Neural cell (in vitro differentiated cells): Measurements from ENCODE around the gene GPR85. TPM values are rescaled to one million over a fixed set of nuclear protein-coding genes. Genes with fewer than 3 reads are reported as not detected.

ENCODE experiments used
- H2AFZ ChIP-seq: fragments of 200-600, 300-800 bp; sonication (generic), shearing (Covaris generic); 2 replicates; pipeline ENCODE4 v1.6.0; 2014; ENCODE audit warnings: low read depth, mild to moderate bottlenecking, antibody characterized with exemption, low read length, moderate library complexity
- H3F3A ChIP-seq: fragments of 200-600 bp; shearing (Covaris generic); 2 replicates; pipeline ENCODE4 v1.6.1; 2016; ENCODE audit warnings: mild to moderate bottlenecking, moderate library complexity, mixed read lengths, antibody characterized with exemption, low read length; ENCODE audit not compliant: insufficient read depth, poor library complexity, severe bottlenecking
- H3K27ac ChIP-seq: fragments of 200-600, 300-800 bp; sonication (generic), shearing (Covaris generic); 2 replicates; pipeline ENCODE4 v1.5.1; 2014; ENCODE audit warnings: mild to moderate bottlenecking, low read length, moderate library complexity
- H3K27me3 ChIP-seq: fragments of 300-800, 200-600 bp; sonication (generic), shearing (Covaris generic); 2 replicates; pipeline ENCODE4 v1.6.0; 2014; ENCODE audit warnings: mild to moderate bottlenecking, low read depth, low read length, moderate library complexity; ENCODE audit not compliant: insufficient read depth
- H3K36me3 ChIP-seq: fragments of 300-800, 200-600 bp; sonication (generic), shearing (Covaris generic); 2 replicates; pipeline ENCODE4 v1.5.1; 2014; ENCODE audit warnings: mild to moderate bottlenecking, antibody characterized with exemption, low read length, moderate library complexity; ENCODE audit not compliant: insufficient read depth
- H3K4me2 ChIP-seq: fragments of 300-800, 200-600 bp; sonication (generic), shearing (Covaris generic); 2 replicates; pipeline ENCODE4 v1.6.0; 2014; ENCODE audit warnings: mild to moderate bottlenecking, low read length
- H3K4me3 ChIP-seq: fragments of 300-800, 200-600 bp; sonication (generic), shearing (Covaris generic); 2 replicates; pipeline ENCODE4 v1.5.1; 2014; ENCODE audit warnings: mild to moderate bottlenecking, low read length, moderate library complexity
- H3K79me2 ChIP-seq: fragments of 200-600 bp; shearing (Covaris generic); replicated peaks from 2 replicates; pipeline ENCODE4 v1.6.0; 2014; ENCODE audit warnings: mild to moderate bottlenecking, low read length, moderate library complexity; ENCODE audit not compliant: insufficient read depth
- H3K9ac ChIP-seq: fragments of 300-800, 200-600 bp; sonication (generic), shearing (Covaris generic); 2 replicates; pipeline ENCODE4 v1.6.1; 2016; ENCODE audit warnings: mild to moderate bottlenecking, low read length, mixed read lengths
- H3K9me2 ChIP-seq: fragments of 200-600 bp; shearing (Covaris generic); 2 replicates; pipeline ENCODE4 v1.6.1; 2016; ENCODE audit warnings: mild to moderate bottlenecking, low read length, mixed read lengths; ENCODE audit not compliant: insufficient read depth
- H3K9me3 ChIP-seq: fragments of 200-600, 300-800 bp; sonication (generic), shearing (Covaris generic); 2 replicates; pipeline ENCODE4 v1.6.1; 2016; ENCODE audit warnings: mild to moderate bottlenecking, mixed run types, low read length, moderate library complexity, mixed read lengths
- H4K20me1 ChIP-seq: fragments of 200-600 bp; shearing (Covaris generic); 2 replicates; pipeline ENCODE4 v1.6.1; 2016; ENCODE audit warnings: mild to moderate bottlenecking, mixed run types; ENCODE audit not compliant: insufficient read depth
- EP300 ChIP-seq: fragments of 450-650 bp; conservative IDR thresholded peaks from 2 replicates; pipeline ENCODE4 v1.6.1; 2014; ENCODE audit warnings: antibody characterized with exemption, mild to moderate bottlenecking, moderate library complexity; ENCODE audit not compliant: poor library complexity, severe bottlenecking
- EZH2 ChIP-seq: fragments of 200-600, 300-800 bp; shearing (Covaris generic), sonication (generic); IDR thresholded peaks from 2 replicates; pipeline ENCODE4 v1.6.1; 2014; ENCODE audit warnings: antibody characterized with exemption, low read length, borderline replicate concordance, mild to moderate bottlenecking; ENCODE audit not compliant: insufficient read depth, poor library complexity, severe bottlenecking
- MXI1 ChIP-seq: fragments of 450-650 bp; conservative IDR thresholded peaks from 2 replicates; pipeline ENCODE4 v1.6.1; 2014; ENCODE audit warnings: antibody characterized with exemption, mild to moderate bottlenecking; ENCODE audit not compliant: poor library complexity, severe bottlenecking
- POLR2AphosphoS5 ChIP-seq: IDR thresholded peaks from 2 replicates; pipeline ENCODE4 v1.6.1; 2012
- RAD21 ChIP-seq: fragments of 450-650 bp; conservative IDR thresholded peaks from 2 replicates; pipeline ENCODE4 v1.6.1; 2014; ENCODE audit warnings: antibody characterized with exemption, mild to moderate bottlenecking, moderate library complexity
- SMC3 ChIP-seq: fragments of 450-650 bp; conservative IDR thresholded peaks from 2 replicates; pipeline ENCODE4 v1.6.1; 2014; ENCODE audit warnings: antibody characterized with exemption, mild to moderate bottlenecking, moderate library complexity; ENCODE audit not compliant: poor library complexity
- TAF1 ChIP-seq: IDR thresholded peaks from 2 replicates; pipeline ENCODE4 v1.6.1; 2012; ENCODE audit warnings: low read depth
- polyA plus RNA-seq: library from polyadenylated mRNA; depleted of rRNA; stranded (reverse); fragments of >200 nt; gene quantifications from 2 replicates; pipeline ENCODE4 v1.2.3, GENCODE V29; 2014
- TF ChIP-seq, protein P1 (sequence below): IDR thresholded peaks from 2 replicates; pipeline ENCODE4 v1.6.1; 2012; ENCODE audit warnings: borderline replicate concordance
- TF ChIP-seq, protein P2 (sequence below): fragments of 450-650 bp; IDR thresholded peaks from 2 replicates; pipeline ENCODE4 v1.5.1; 2014; ENCODE audit warnings: antibody characterized with exemption, mild to moderate bottlenecking, moderate library complexity; ENCODE audit not compliant: poor library complexity, severe bottlenecking

GPR85 gene
- polyA plus RNA-seq, 1 donor from 2014 or later = 85.5 TPM

DNA sequence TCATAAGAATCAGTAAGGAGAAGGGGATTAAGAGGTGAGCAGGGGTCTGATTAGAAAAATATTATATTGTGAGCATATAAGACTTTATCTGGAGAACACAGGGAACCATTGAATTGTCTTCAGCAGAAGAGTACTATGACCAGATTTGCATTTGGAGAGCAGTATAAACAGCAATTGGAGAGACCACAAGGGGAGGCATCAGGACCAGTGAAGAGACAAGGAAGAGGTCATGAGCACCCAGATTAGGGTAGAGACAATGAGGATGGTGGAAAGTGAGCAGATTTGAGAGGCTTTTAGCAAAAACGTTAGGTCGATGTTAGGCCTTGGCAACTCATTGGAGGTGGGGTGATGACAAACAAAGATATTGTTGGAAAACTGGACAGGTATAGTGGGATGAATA, 44.7 kb upstream of the GPR85 start:
- H3K9ac ChIP-seq = no peak overlapping the region
- no peak overlapping the region for H3K4me3 ChIP-seq
- H3K27ac ChIP-seq = no peak overlapping the region
- no peaks in the 10 kb centered on the region for H3F3A ChIP-seq
- no peaks in the 10 kb centered on the region for H3K9me2 ChIP-seq
- no peaks in the 10 kb centered on the region for H3K27me3 ChIP-seq
- no peaks in the 10 kb centered on the region for H3K79me2 ChIP-seq
- no peak overlapping the region for H2AFZ ChIP-seq
- TF ChIP-seq RAD21 = no peak
- TF ChIP-seq POLR2AphosphoS5 = no peak
- H3K9me3 ChIP-seq = no peaks in the 10 kb centered on the region
- H3K4me2 ChIP-seq = no peak overlapping the region
- no peaks in the 10 kb centered on the region for H3K36me3 ChIP-seq
- no peaks in the 10 kb centered on the region for H4K20me1 ChIP-seq

DNA sequence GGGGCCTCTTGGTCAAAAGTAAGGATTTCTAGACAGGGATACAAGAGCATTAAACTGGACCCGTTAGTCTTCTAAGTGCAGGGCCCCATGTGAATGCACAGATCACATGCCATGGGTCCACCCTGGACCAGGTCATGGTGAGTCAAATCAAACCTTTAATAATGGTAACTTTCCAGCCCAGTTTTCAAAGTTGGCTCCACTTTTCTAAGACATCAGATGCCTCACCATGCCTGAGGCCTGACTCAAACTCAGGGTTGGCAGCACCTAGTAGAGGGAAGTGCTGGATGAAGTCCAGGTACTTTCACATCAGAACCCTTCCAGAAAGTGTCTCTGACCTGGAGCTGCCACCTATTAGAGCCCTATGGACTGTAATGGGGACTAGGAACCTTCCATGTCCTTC, 41.4 kb upstream of the GPR85 start:
- Histone ChIP-seq H3K9me2 (no peaks in the 10 kb centered on the region), H3F3A (no peaks in the 10 kb centered on the region), H3K4me3 (no peak overlapping the region), H2AFZ (no peak overlapping the region), H3K36me3 (no peaks in the 10 kb centered on the region), H3K4me2 (no peak overlapping the region), H3K9ac (no peak overlapping the region), H3K27me3 (no peaks in the 10 kb centered on the region), H3K9me3 (no peaks in the 10 kb centered on the region), H4K20me1 (no peaks in the 10 kb centered on the region), H3K79me2 (no peaks in the 10 kb centered on the region), H3K27ac (no peak overlapping the region)
- TF ChIP-seq EZH2 = no peak
- TF ChIP-seq RAD21 = no peak
- no peak for TF ChIP-seq MXI1
- TF ChIP-seq POLR2AphosphoS5 = no peak
- TF ChIP-seq, protein P1, sequence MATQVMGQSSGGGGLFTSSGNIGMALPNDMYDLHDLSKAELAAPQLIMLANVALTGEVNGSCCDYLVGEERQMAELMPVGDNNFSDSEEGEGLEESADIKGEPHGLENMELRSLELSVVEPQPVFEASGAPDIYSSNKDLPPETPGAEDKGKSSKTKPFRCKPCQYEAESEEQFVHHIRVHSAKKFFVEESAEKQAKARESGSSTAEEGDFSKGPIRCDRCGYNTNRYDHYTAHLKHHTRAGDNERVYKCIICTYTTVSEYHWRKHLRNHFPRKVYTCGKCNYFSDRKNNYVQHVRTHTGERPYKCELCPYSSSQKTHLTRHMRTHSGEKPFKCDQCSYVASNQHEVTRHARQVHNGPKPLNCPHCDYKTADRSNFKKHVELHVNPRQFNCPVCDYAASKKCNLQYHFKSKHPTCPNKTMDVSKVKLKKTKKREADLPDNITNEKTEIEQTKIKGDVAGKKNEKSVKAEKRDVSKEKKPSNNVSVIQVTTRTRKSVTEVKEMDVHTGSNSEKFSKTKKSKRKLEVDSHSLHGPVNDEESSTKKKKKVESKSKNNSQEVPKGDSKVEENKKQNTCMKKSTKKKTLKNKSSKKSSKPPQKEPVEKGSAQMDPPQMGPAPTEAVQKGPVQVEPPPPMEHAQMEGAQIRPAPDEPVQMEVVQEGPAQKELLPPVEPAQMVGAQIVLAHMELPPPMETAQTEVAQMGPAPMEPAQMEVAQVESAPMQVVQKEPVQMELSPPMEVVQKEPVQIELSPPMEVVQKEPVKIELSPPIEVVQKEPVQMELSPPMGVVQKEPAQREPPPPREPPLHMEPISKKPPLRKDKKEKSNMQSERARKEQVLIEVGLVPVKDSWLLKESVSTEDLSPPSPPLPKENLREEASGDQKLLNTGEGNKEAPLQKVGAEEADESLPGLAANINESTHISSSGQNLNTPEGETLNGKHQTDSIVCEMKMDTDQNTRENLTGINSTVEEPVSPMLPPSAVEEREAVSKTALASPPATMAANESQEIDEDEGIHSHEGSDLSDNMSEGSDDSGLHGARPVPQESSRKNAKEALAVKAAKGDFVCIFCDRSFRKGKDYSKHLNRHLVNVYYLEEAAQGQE = no peak
- TF ChIP-seq SMC3 = no peak
- TF ChIP-seq, protein P2, sequence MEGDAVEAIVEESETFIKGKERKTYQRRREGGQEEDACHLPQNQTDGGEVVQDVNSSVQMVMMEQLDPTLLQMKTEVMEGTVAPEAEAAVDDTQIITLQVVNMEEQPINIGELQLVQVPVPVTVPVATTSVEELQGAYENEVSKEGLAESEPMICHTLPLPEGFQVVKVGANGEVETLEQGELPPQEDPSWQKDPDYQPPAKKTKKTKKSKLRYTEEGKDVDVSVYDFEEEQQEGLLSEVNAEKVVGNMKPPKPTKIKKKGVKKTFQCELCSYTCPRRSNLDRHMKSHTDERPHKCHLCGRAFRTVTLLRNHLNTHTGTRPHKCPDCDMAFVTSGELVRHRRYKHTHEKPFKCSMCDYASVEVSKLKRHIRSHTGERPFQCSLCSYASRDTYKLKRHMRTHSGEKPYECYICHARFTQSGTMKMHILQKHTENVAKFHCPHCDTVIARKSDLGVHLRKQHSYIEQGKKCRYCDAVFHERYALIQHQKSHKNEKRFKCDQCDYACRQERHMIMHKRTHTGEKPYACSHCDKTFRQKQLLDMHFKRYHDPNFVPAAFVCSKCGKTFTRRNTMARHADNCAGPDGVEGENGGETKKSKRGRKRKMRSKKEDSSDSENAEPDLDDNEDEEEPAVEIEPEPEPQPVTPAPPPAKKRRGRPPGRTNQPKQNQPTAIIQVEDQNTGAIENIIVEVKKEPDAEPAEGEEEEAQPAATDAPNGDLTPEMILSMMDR = no peak
- TF ChIP-seq EP300 = no peak
- TF ChIP-seq TAF1 = no peak

DNA sequence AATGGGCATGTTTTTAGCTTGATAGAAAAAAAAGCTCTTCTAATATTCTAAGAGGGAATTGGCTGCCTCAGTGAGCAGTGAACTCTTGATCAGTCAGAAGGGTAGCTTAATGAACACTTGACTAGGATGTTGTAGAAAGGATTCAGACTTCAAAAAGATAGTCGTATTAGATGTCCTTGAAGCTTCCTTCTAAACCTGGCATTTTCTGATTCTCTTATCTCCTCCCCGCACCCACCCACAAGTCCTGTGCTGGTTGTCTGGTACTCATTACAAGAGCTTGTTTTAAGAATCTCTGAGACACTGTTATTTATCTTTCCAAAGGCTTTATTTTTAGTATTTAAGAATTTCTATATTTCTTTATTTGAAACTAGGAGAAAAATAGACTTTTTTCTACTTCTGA, 39.1 kb upstream of the GPR85 start:
- H3K27ac ChIP-seq = no peak overlapping the region
- no peaks in the 10 kb centered on the region for H4K20me1 ChIP-seq
- H3K36me3 ChIP-seq = no peaks in the 10 kb centered on the region
- no peak overlapping the region for H3K4me3 ChIP-seq
- no peak for TF ChIP-seq TAF1
- TF ChIP-seq, protein P1 = no peak
- TF ChIP-seq MXI1 = no peak
- TF ChIP-seq SMC3 = no peak
- no peak for TF ChIP-seq EP300
- TF ChIP-seq RAD21 = no peak
- TF ChIP-seq EZH2 = no peak
- H3K79me2 ChIP-seq = no peaks in the 10 kb centered on the region
- no peak overlapping the region for H3K9ac ChIP-seq
- H3K4me2 ChIP-seq = no peak overlapping the region
- no peaks in the 10 kb centered on the region for H3K9me2 ChIP-seq
- H2AFZ ChIP-seq = no peak overlapping the region
- no peaks in the 10 kb centered on the region for H3K27me3 ChIP-seq
- H3K9me3 ChIP-seq = no peaks in the 10 kb centered on the region
- no peaks in the 10 kb centered on the region for H3F3A ChIP-seq
